Vagina (tissue), 2 donors: ENCODE data around the gene EEF1G. TPM values are rescaled to one million over a fixed set of nuclear protein-coding genes. Genes with fewer than 3 reads are reported as not detected.

ENCODE experiments used
- DNase-seq, 2 donors: peaks; one replicate each; pipeline ENCODE4 v3.0.0-alpha.2; 2017; ENCODE audit errors: extremely low spot score in 2 of 2
- H3K27ac ChIP-seq: fragments of 200-600 bp; sonication (generic); one replicate; pipeline ENCODE4 v1.5.1; 2019
- H3K27me3 ChIP-seq: fragments of 200-600 bp; sonication (generic); one replicate; pipeline ENCODE4 v1.5.1; 2019
- H3K36me3 ChIP-seq, 2 donors: fragments of 200-600 bp; sonication (generic); one replicate each; pipeline ENCODE4 v1.5.1; 2017 to 2019
- H3K4me1 ChIP-seq: fragments of 200-600 bp; sonication (generic); one replicate; pipeline ENCODE4 v1.5.1; 2019
- H3K4me3 ChIP-seq, 2 donors: fragments of 200-600 bp; sonication (generic); 1 replicate in 1 of 2; 2 replicates in 1 of 2; pipeline ENCODE4 v1.5.1; 2016 to 2019
- H3K9me3 ChIP-seq: fragments of 200-600 bp; sonication (generic); one replicate; pipeline ENCODE4 v1.5.1; 2019
- CTCF ChIP-seq, 3 experiments: fragments of 450-650 bp in 2 of 3; fragments of 200-600 bp in 1 of 3; sonication (generic) in 1 of 3; IDR thresholded peaks; one replicate each; pipeline ENCODE4 v1.5.1; 2017 to 2019; ENCODE audit warnings: antibody characterized with exemption in 3 of 3, mild to moderate bottlenecking in 2 of 3, moderate library complexity in 2 of 3
- POLR2A ChIP-seq, 2 donors: fragments of 450-650 bp; IDR thresholded peaks; one replicate each; pipeline ENCODE4 v1.6.1; 2017; ENCODE audit warnings: antibody characterized with exemption in 2 of 2, mild to moderate bottlenecking in 2 of 2, moderate library complexity in 2 of 2
- POLR2AphosphoS5 ChIP-seq, 2 donors: sonication (generic); formaldehyde crosslinking; IDR thresholded peaks; one replicate each; pipeline ENCODE4 v1.9.0; 2017; ENCODE audit warnings: antibody characterized with exemption in 2 of 2, mild to moderate bottlenecking in 2 of 2, low read depth in 1 of 2; ENCODE audit not compliant: insufficient read depth in 1 of 2
- intact Hi-C: fragments of 100-400 bp; cut with DNase I; formaldehyde crosslinking; loops from one replicate; pipeline ENCODE4 v1.15.1; 2023
- total RNA-seq: library from RNA; depleted of rRNA; stranded (reverse); fragments of >200 nt; gene quantifications from one replicate; pipeline ENCODE4 v1.2.3, GENCODE V29; 2016

Gene EEF1G
- total RNA-seq, 1 donor from 2014 or later, result 1,183 TPM

GRCh38 chr11:62593434-62594044, 19.8 kb upstream of the EEF1G start:
- TF ChIP-seq POLR2A (IDR thresholded peaks at IDR 0.05) (no peak), CTCF (IDR thresholded peaks at IDR 0.05) (peak; percentile 18 to 56 (median 22))
- Histone ChIP-seq H3K4me3 (no peak overlapping the region), H3K4me1 (peaks cover 32% of the 10 kb centered on the region), H3K27me3 (no peaks in the 10 kb centered on the region), H3K9me3 (no peaks in the 10 kb centered on the region), H3K27ac (no peak overlapping the region), H3K36me3 (peaks cover 0 to 48% of the 10 kb centered on the region in 2 donors)
- intact Hi-C loops, result no loop called here
- no peak for DNase-seq

GRCh38 chr11:62592989-62593421, 19.3 kb upstream of the EEF1G start:
- peaks cover 29% of the 10 kb centered on the region for H3K4me1 ChIP-seq
- no peak for DNase-seq
- H3K4me3 ChIP-seq, result no peak overlapping the region
- no peaks in the 10 kb centered on the region for H3K27me3 ChIP-seq
- no peaks in the 10 kb centered on the region for H3K9me3 ChIP-seq
- intact Hi-C loops, result no loop called here
- H3K27ac ChIP-seq, result peak overlapping the region; percentile 94
- TF ChIP-seq CTCF (IDR thresholded peaks at IDR 0.05), result no peak
- peaks cover 0 to 49% of the 10 kb centered on the region in 2 donors for H3K36me3 ChIP-seq

GRCh38 chr11:62592146-62592815, 18.6 kb upstream of the EEF1G start:
- TF ChIP-seq POLR2A (IDR thresholded peaks at IDR 0.05) (no peak), POLR2AphosphoS5 (IDR thresholded peaks at IDR 0.05; ENCODE audit: insufficient read depth in 1 of 2, low read depth in 1 of 2) (no peak), CTCF (IDR thresholded peaks at IDR 0.05) (no peak)
- intact Hi-C loops, result no loop called here
- peaks cover 0 to 44% of the 10 kb centered on the region in 2 donors for H3K36me3 ChIP-seq
- H3K9me3 ChIP-seq, result no peaks in the 10 kb centered on the region
- H3K4me3 ChIP-seq, result peak overlapping the region; percentile 70 to 82
- H3K27ac ChIP-seq, result peak overlapping the region; percentile 94
- no peaks in the 10 kb centered on the region for H3K27me3 ChIP-seq
- peaks cover 29% of the 10 kb centered on the region for H3K4me1 ChIP-seq
- DNase-seq, result no peak

- Histone ChIP-seq H3K27ac (peak within 1 kb of the TSS; percentile 94), H3K36me3 (peaks cover 0 to 42% of the 10 kb centered on the region in 2 donors), H3K9me3 (no peaks in the 10 kb centered on the region), H3K27me3 (no peaks in the 10 kb centered on the region), H3K4me3 (peak within 1 kb of the TSS; percentile 70 to 82), H3K4me1 (peaks cover 29% of the 10 kb centered on the region)
- intact Hi-C loops, result no loop called here
- DNase-seq, result peak in 1 of 2 donors; percentile 100
- TF ChIP-seq POLR2A (IDR thresholded peaks at IDR 0.05) (peak in 1 of 2 donors; percentile 73), CTCF (IDR thresholded peaks at IDR 0.05) (peak in 2 of 3 experiments; percentile 8 to 10), POLR2AphosphoS5 (IDR thresholded peaks at IDR 0.05; ENCODE audit: insufficient read depth in 1 of 2, low read depth in 1 of 2) (peak; percentile 98 to 99)
These were observed 17.9 kb upstream of the EEF1G start, which contains the start of gene TUT1 for GRCh38 chr11:62591448-62592145. Gene TUT1 (minus strand): TSS chr11:62591523. CDS start chr11:62591485, 38 bp downstream.
